Activated CD8-positive, alpha-beta memory T cell treated with anti-CD3 and anti-CD28 coated beads for 4 hours (primary cell): ENCODE data around the gene SMIM44.
A peak's percentile ranks its signal among the peaks of the same experiment; 100 is the strongest.
"Not testable (repeated sequence)": the region's sequence is repeated elsewhere in the genome, so short reads cannot be mapped to it uniquely, and the experiment has no call there.

Experiments used
- DNase-seq, 2 donors: peaks; one replicate each; pipeline ENCODE4 v3.0.0-alpha.2; 2020; ENCODE audit warnings: low read depth in 2 of 2

SMIM44 gene

GRCh38 chr19:3457528-3458228, 25.6 kb downstream of the SMIM44 start:
- no peak for DNase-seq

- DNase-seq: no peak
Measured at GRCh38 chr19:3456925-3457527, 26.2 kb downstream of the SMIM44 start.

GRCh38 chr19:3455960-3456601, 27.2 kb downstream of the SMIM44 start:
- DNase-seq: no peak

DNA sequence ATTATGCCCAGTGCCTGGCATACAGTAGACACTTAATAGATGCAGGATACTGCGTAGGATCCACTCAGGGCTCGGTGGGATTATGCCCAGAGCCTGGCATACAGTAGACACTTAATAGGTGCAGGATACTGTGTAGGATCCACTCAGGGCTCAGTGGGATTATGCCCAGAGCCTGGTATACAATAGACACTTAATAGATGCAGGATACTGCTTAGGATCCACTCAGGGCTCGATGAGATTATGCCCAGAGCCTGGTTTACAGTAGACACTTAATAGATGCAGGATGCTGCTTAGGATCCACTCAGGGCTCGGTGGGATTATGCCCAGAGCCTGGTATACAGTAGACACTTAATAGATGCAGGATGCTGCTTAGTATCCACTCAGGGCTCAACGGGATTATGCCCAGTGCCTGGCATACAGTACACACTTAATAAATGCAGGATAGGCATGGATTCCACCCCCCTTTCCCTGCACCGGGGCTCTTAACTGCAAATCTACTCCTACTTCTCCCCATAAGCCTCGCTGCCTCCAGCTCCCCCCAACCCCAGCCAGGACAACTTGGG, 27.8 kb downstream of the SMIM44 start:
- no peak for DNase-seq

DNA sequence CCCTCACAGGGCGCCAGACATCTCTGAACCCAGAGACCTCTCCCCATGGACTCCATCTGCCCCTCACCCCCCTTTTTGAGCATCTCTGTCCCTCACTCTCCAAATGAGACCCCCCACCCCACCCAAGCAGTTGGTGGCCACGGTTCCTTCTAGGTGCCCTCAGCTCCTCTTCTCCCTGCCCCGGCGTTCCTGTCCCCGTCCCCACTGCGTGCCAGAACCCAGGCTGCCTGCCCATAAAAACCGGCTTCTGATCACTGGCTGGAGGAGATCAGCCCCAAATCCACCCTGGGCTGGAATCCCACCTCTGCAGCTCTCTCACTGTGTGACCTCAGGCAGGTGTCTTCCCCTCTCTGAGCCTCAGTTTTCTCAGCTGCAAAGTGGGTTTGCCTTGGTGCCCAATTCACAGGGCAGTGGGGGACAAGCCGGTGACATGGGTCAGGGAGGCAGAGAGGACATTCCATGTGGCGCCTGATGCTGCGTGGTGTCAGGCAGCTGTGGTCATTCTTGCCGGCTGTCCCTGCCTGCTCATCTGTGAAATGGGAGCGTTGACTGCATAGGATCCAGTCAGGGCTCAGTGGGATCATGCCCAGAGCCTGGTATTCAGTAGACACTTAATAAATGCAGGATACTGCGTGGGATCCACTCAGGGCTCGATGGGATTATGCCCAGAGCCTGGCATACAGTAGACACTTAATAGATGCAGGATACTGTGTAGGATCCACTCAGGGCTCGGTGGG, 28.4 kb downstream of the SMIM44 start:
- DNase-seq: no peak

DNA sequence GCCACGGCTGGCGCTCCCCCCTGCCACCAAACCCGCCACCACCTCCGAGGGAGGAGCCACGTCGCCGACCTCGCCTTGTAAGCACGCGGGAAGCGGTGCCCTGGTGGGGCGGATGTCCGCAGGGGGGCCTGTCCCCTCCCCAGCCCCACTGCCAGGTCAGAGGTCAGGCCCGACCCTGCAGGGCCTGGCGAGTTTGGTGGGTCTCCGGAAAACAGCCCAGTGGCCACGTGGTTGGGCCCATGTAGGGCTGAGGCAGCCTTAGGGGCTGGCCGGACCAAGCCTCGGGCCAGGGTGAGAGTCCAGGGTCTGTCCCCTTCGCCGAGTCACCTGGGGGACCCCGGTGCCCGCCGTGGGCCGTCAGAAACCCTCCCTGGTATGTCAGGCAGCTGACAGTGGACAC, 29.4 kb downstream of the SMIM44 start:
- DNase-seq: no peak

DNA sequence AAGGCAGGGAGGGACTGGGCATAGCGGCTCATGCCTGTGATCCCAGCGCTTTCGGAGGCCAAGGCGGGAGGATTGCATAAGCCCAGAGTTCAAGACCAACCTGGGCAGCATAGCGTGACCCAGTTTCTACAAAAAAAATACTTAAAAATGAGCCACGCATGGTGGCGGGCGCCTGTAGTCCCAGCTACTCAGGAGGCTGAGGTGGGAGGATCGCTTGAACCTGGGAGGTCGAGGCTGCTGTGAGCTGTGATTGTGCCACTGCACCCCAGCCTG, 30.4 kb downstream of the SMIM44 start:
- DNase-seq: not testable (repeated sequence)

DNA sequence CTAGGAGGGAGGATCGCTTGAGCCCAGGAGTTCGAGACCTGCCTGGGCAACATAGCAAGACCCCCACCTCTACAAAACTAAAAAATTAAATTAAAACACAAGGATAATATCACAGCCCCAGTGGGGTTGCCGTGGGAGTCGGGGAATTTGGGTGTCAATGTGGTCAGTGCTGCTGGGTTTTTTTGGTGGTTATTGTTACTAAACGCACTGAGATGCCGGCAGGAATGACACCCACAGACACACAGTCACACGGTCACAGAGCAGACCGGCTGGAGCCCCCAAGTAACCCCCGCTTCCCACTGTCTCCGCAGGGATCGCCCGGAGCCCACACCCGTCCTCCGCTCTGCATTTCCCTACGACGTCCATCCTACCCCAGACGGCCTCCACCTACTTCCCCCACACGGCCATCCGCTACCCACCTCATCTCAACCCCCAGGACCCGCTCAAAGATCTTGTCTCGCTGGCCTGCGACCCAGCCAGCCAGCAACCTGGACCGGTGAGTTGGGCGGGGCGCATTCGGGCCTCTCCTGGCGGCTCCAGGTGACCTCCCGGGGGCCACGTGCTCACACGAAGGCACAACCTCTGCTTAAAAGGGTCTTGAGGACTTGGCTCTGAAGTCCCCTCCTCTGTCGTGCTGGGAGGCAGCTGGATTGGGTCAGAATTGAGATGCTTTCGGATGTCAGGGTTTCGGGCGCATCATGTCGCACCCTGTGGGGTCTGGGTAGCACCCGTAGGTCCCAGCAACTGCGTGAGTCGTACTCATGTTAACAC, 30.9 kb downstream of the SMIM44 start:
- no peak for DNase-seq

- no peak for DNase-seq
Measured at GRCh38 chr19:3451451-3451866, 31.8 kb downstream of the SMIM44 start.

DNA sequence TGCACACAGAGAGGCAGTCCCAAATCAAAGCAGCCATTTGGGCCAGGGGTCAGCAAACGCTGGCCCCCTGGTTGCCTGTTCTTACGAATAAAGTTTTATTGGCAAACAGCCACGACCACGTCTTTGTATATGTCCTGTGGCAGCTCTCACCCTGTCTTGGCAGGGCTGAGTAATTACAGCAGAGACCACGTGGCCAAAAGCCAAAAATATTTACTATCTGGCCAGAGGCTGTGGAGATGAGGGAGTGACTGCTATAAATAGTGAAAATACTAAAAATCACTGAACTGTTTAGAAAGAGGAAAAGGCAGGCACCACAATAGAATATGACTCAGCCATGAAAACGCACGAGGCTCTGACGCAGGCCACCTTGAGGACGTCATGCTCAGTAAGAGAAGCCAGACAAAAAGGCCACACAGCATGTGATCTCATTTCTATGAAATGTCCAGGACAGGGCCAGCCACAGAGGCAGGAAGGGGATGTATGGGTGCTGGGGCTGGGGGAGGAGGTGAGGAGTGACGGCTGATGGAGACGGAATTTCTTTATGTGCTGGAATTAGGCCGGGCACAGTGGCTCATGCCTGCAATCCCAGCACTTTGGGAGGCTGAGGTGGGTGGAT, 32.3 kb downstream of the SMIM44 start:
- DNase-seq: no peak

DNA sequence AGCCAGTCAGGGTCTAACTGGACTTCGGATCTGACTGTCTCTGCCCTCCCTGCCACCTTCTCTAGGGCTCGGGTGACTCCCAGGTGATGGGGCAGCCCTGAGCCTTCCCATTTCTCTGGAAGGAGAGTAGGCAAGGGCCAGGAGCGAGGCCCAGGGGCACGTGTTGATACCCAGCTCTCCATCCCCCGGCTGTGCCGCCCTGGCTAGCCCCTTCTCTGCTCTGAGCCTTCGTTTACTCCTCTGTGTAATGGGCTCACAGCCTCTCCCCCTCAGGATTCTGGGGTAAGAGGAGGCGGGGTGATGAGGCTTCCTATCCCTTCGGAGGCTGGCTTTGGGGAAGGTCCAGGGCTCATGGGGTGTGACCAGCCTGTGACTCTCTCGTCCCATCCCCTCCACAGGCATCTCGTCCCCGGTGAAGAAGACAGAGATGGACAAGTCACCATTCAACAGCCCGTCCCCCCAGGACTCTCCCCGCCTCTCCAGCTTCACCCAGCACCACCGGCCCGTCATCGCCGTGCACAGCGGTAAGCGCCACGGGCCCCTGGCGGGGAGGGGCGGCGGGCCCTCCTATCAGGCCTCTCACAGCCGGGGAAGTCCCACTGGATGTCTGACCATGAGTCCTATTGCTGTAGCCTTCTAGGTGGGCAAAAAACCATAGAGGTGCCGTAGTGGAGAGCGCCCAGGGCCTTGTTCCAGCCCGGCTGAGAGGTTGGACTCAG, 34.5 kb downstream of the SMIM44 start:
- DNase-seq: no peak

DNA sequence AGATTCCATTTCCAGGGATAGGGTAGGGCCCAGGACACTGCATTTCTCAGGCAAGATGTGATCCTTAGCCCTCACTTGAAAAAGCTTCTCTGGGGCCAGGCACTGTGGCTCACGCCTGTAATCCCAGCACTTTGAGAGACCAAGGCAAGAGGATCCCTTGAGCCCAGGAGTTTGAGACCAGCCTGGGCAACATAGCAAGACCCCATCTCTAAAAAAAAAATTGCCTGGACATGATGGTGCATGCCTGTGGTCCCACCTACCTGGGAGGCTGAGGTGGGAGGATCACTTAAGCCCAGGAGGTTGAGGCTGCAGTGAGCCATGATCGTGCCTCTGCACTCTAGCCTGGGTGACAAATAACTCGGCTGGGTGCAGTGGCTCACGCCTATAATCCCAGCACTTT, 36.6 kb downstream of the SMIM44 start:
- not testable (repeated sequence) for DNase-seq

- DNase-seq: no peak
Measured at GRCh38 chr19:3444695-3445234, 38.5 kb downstream of the SMIM44 start.

DNA sequence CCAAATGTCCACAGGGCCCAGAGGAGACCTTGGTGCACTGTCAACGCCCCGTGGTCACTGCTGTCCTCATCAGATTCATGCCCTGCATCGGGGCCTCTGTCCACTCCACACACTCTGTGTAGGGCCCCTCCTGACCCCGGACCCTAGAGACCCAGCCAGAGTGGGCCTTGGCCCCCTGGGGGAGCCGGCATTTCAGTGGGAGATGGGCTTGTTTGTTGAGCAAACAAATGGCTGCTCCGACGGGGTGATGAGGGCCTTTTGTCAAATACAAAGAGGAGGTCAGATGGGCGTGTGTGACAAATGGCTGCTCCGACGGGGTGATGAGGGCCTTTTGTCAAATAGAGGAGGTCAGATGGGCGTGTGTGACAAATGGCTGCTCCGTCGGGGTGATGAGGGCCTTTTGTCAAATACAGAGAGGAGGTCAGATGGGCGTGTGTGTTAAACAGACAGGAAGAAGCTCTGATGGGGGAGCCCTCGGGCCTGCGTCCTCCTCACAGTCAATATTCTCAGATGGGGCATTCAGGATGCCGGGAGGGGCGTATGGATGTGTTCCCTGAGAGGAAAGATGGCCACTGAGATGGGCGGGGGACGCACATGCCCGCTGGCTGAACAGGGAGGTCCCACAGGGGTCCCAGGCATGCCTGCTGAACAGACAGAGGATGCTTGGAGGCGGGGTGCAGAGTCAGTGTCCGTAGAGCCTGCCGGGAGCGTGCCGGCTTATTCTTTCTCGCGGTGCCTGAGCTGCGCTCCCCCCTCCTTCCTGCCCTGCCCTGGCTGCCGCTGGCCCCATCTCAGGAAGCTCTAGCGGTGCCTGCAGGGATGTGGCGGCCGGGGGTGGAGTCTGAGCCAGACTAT, 39.2 kb downstream of the SMIM44 start:
- DNase-seq: no peak

DNA sequence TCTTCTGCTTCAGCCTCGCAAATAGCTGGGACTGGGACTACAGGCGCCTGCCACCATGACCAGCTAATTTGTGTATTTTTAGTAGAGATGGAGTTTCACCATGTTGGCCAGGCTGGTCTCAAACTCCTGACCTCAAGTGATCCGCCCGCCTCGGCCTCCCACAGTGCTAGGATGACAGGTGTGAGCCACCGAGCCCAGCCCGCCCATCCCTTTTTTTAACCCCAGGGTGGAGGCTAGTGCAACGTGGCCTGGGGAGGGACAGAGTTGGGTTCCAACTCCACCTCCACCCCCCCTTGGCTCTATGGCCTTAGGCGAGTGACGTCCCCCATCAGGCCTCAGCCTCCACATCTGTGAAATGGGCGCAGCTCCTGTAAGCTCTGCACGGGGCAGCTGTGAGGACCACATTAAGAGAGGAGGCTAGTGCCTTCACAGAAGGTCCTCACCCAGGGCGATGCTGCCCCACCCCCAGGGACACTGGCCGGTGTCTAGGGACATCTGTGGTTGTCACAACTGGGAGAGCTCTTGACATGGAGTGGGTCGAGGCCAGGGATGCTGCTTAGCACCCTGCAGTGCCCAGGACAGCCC, 40.7 kb downstream of the SMIM44 start:
- DNase-seq: no peak

GRCh38 chr19:3441986-3442329, 41.3 kb downstream of the SMIM44 start:
- DNase-seq: no peak

- no peak for DNase-seq
Measured at GRCh38 chr19:3441089-3441985, 41.9 kb downstream of the SMIM44 start.

GRCh38 chr19:3440082-3440481, 43.2 kb downstream of the SMIM44 start:
- peak; percentile 29 for DNase-seq
